22Rv1 (cell line): Measurements from ENCODE around the gene SEMA6A.
A peak's percentile ranks its signal among the peaks of the same experiment; 100 is the strongest.

Source experiments
- H3K27ac ChIP-seq: fragments of 450-650 bp; 2 replicates; pipeline ENCODE4 v1.5.1; 2017
- CTCF ChIP-seq: fragments of 450-650 bp; IDR thresholded peaks from 2 replicates; pipeline ENCODE4 v1.5.1; 2017; ENCODE audit warnings: mild to moderate bottlenecking
- ZFX ChIP-seq: fragments of 450-650 bp; IDR thresholded peaks from 2 replicates; pipeline ENCODE4 v1.6.1; 2017; ENCODE audit warnings: antibody characterized with exemption, borderline replicate concordance

The SEMA6A gene

DNA sequence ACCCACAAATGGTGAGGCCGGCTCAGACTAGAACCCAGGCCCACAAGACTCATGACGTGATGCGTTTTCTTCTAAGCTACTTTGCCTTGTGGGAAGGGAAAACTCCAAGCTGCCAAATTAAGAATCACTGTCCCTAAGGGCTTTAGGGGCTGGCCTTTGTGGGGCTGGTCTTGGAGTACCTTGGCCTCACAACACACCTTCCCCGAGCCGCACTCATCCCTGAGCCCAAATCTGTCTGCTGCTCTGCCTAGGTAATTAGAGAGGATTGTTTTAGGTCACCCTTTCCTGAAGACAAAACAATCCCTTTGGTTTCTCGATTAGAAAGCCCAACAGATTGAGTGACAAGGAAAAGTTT, 137.3 kb downstream of the SEMA6A start:
- TF ChIP-seq ZFX, result no peak
- TF ChIP-seq CTCF, result no peak

GRCh38 chr5:116436674-116437350, 137.8 kb downstream of the SEMA6A start:
- TF ChIP-seq CTCF, result no peak
- no peak for TF ChIP-seq ZFX
- H3K27ac ChIP-seq, result no peak overlapping the region

More for the DNA sequence above, 137.3 kb downstream of the SEMA6A start:
- no peak overlapping the region for H3K27ac ChIP-seq

GRCh38 chr5:116428966-116429365, 145.7 kb downstream of the SEMA6A start:
- H3K27ac ChIP-seq, result no peak overlapping the region
- TF ChIP-seq CTCF (no peak), ZFX (no peak)

DNA sequence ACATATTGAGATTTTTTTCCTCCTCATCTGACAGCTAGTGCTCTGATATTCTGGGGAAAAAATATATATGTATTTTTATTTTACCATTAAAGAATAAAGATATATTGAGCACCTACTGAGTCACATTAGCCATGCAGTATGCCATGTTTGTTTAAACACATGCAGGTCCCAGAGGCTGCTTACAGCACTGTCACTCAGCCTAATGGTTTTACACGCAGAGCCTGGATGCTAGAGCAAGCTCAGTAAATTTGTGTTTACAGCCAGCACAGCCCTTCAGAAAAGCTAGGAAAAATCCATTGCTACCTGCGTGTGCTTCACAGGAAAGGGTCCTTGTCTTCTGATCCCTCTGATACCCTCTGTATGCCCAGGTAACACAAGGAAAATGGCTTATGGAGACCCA, 146.2 kb downstream of the SEMA6A start:
- no peak for TF ChIP-seq ZFX
- no peak for TF ChIP-seq CTCF

DNA sequence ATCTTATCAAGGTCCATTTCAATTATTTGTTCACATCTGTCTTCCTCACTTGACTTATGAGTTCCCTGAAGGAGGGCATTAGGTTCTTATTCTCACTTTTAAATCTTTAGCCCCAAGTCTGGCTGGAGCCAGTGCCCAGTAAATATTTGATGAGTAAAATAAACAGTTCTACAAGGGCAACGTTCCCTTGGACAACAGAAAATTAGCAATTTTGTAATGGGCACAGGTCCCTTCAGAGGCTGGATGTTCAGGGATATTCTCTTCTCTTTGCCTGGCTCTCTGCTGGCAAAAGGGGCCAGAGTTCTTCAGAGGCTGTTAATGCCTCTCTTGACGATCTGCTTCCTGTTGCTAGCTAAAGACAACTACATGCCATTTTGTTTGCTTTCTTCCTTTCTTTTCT, 149.7 kb downstream of the SEMA6A start:
- TF ChIP-seq CTCF, result no peak
- TF ChIP-seq ZFX, result no peak
- peak overlapping the region; percentile 16 for H3K27ac ChIP-seq

More for the DNA sequence above, 146.2 kb downstream of the SEMA6A start:
- no peak overlapping the region for H3K27ac ChIP-seq

- peak overlapping the region; percentile 16 for H3K27ac ChIP-seq
- TF ChIP-seq ZFX (no peak), CTCF (no peak)
Measured at GRCh38 chr5:116424258-116424615, 150.4 kb downstream of the SEMA6A start.

DNA sequence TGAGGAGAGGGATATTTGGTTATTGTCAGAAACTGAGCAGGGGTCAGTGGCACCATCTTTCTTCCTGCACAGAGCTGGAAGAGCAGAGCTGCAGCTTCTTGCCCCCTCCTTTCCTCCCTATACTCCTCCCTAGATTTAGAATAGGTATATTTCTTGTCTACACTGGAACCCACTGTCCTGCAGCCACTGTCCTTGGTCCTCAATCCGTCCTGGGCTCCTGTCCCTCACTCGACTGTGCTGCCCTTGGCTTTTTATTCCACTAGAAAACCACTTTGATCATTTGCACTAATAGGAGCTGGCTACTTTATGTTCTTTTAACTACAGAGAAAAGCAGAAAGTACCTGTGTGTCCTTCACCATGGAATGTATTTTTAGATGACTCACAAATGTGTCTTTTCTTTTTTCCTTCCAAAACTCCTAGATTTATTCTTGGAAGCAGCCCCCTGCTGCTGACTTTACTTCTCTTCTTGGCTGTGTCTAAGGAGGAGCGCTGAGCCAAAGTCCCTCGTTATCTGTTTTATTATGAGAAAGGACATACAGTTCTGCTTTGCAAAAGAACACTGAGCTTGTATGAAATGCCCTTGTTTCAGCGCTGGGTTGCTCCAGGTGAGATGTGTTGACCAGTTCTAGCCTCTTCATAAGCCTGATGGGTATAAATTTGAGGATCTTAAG, 150.9 kb downstream of the SEMA6A start:
- TF ChIP-seq CTCF (no peak), ZFX (no peak)
- peak overlapping the region; percentile 16; the same call in 1 of the 2 replicates for H3K27ac ChIP-seq
